ENCODE results near the gene DAB2IP.

The DAB2IP gene

DNA sequence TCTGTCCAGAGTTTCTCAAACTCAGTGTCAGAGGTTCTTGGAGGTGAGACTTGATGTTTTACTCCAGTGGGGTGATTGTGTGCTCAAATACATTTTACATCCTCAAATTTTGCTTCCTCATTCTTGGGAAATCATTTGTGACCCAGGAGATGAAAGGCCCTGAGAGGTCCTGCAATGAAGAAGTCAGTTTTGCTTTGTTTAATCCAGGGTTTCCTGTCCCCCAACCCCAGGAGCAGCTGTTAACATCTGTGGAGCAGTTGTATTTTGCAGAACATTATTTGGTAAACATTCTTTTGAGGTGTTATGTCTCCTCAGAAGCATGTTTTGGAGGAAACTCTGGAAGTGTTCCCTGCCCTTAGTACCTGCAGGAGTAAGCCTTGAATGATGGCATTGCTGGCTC lies 59.8 kb downstream of the DAB2IP start:
- no peak overlapping the region for H3K27ac ChIP-seq
- TF ChIP-seq CTCF (IDR thresholded peaks at IDR 0.05): no peak
- TF ChIP-seq ZFX (IDR thresholded peaks at IDR 0.05; ENCODE audit: borderline replicate concordance): no peak

GRCh38 chr9:121711797-121712196 lies 60.4 kb downstream of the DAB2IP start:
- no peak for TF ChIP-seq ZFX (IDR thresholded peaks at IDR 0.05; ENCODE audit: borderline replicate concordance)
- no peak for TF ChIP-seq CTCF (IDR thresholded peaks at IDR 0.05)
- H3K27ac ChIP-seq: no peak overlapping the region

GRCh38 chr9:121713400-121714070 lies 62.1 kb downstream of the DAB2IP start:
- TF ChIP-seq ZFX (IDR thresholded peaks at IDR 0.05; ENCODE audit: borderline replicate concordance) (no peak), CTCF (IDR thresholded peaks at IDR 0.05) (no peak)
- no peak overlapping the region for H3K27ac ChIP-seq

DNA sequence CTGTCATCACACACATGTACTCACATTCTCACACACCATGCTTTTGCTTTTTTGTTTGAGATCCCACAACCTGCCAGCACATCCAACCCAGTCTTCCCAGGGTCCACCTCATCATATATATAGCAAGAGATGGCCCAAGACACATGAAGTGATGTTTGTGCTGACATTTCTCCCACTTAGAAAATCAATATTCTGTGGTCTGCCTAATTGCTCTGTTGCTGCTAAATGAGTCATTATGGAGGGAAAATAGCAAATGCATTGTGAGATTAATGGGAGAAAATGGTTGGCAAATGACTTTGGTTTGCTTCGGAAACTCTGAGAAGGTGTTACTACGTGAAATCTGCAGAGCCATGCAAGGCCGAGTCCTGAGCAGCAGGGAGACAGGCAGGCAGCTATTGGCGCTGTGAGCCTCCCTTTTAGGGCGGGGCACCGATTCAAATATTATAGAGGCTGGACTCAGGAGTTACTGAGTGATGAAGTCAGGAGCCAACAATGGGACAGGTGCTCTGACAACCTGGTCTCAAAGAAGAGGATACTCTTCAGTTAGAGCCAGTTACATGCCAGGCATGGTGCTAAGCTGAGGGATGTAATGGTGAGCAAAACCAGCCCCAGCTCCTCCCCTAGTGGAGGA lies 62.8 kb downstream of the DAB2IP start:
- TF ChIP-seq CTCF (IDR thresholded peaks at IDR 0.05) (no peak), ZFX (IDR thresholded peaks at IDR 0.05; ENCODE audit: borderline replicate concordance) (no peak)

GRCh38 chr9:121714873-121715272 lies 63.4 kb downstream of the DAB2IP start:
- TF ChIP-seq CTCF (IDR thresholded peaks at IDR 0.05) (no peak), ZFX (IDR thresholded peaks at IDR 0.05; ENCODE audit: borderline replicate concordance) (no peak)
- H3K27ac ChIP-seq: no peak overlapping the region

More for the DNA sequence above, 62.8 kb downstream of the DAB2IP start:
- H3K27ac ChIP-seq: no peak overlapping the region

DNA sequence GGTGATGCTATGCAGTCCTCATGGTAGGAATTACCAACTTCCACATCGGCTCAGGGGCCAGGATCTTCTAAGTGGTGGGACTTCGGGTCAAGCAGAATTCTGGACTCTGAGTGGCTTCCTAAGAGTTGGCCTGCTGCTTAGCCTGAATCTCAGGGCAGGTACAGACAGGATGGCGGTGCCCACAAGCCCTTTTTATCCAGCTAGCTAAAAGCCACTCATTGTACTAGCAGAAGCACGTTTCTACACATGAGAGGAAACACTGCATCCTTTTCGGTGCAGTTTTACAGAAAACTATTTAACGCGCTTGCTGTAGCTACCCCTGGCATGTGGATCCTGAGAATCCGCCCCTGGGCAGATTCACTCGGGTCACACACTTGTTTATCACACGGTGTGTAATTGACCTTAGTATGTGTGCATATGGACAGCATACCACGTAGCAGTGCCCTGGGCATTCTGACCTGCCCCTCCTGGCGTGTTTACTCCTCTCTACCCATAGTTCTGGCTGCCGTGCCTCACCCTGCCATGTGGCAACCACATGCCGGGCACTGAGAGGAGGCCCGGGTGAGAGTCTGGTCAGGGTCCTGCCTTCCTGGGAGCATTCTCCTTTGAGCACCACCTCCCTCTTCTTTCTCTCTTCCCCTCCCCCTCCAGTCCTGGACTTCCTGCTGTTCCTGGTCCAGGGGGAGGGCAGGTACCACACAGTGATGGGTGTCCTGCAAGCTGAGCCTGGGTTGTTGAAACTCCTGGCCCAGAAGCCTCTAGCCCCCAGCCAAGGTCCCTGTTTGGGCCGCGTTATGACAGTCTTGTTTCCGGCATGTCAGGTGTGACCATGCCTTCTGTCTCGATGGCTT lies 65.9 kb downstream of the DAB2IP start:
- H3K27ac ChIP-seq: no peak overlapping the region
- TF ChIP-seq ZFX (IDR thresholded peaks at IDR 0.05; ENCODE audit: borderline replicate concordance) (no peak), CTCF (IDR thresholded peaks at IDR 0.05) (no peak)
